GM12891 (cell line): ENCODE measurements around the gene PNPLA2.

ENCODE experiments used
- DNase-seq: peaks from one replicate; pipeline ENCODE4 v3.0.0; 2011; ENCODE audit warnings: low spot score; ENCODE audit not compliant: insufficient read length
- FAIRE-seq: peaks from 2 replicates; lab custom pipeline; 2011; peaks lifted over from hg19 to GRCh38; lab: Jason Lieb, UNC
- PAX5 ChIP-seq: IDR thresholded peaks from 2 replicates; pipeline ENCODE4 v1.6.1; 2011; ENCODE audit warnings: low read length, moderate library complexity, mild to moderate bottlenecking; ENCODE audit not compliant: insufficient read depth, severe bottlenecking
- POLR2A ChIP-seq: IDR thresholded peaks from 2 replicates; pipeline ENCODE4 v1.6.1; 2011; ENCODE audit warnings: low read depth, low read length, control low read depth
- POLR2AphosphoS5 ChIP-seq: IDR thresholded peaks from 2 replicates; pipeline ENCODE4 v1.6.1; 2011; ENCODE audit warnings: low read depth, low read length, control low read depth
- POU2F2 ChIP-seq: IDR thresholded peaks from 2 replicates; pipeline ENCODE4 v1.6.1; 2011; ENCODE audit warnings: low read depth, mild to moderate bottlenecking, control low read depth, low read length, moderate library complexity
- SPI1 ChIP-seq: IDR thresholded peaks from 2 replicates; pipeline ENCODE4 v1.6.1; 2011; ENCODE audit warnings: low read depth, low read length, control low read depth
- TAF1 ChIP-seq: IDR thresholded peaks from 2 replicates; pipeline ENCODE4 v1.6.1; 2011; ENCODE audit warnings: low read depth, low read length, control low read depth

PNPLA2 gene

GRCh38 chr11:799641-800316 lies 18.9 kb upstream of the PNPLA2 start:
- no peak for FAIRE-seq
- no peak for TF ChIP-seq TAF1
- TF ChIP-seq PAX5: no peak
- TF ChIP-seq POLR2A: no peak
- TF ChIP-seq POU2F2: no peak
- no peak for TF ChIP-seq SPI1
- TF ChIP-seq POLR2AphosphoS5: no peak
- no peak for DNase-seq

GRCh38 chr11:800473-800872 lies 18.2 kb upstream of the PNPLA2 start:
- FAIRE-seq: no peak
- TF ChIP-seq POLR2A (no peak), TAF1 (no peak), POLR2AphosphoS5 (no peak), POU2F2 (no peak), PAX5 (no peak), SPI1 (no peak)
- DNase-seq: no peak

GRCh38 chr11:801097-801780 lies 17.5 kb upstream of the PNPLA2 start:
- FAIRE-seq (no peak), DNase-seq (no peak)
- TF ChIP-seq POU2F2 (no peak), POLR2AphosphoS5 (no peak), TAF1 (no peak), SPI1 (no peak), PAX5 (no peak), POLR2A (no peak)

- TF ChIP-seq SPI1: no peak
- TF ChIP-seq TAF1: no peak
- TF ChIP-seq PAX5: no peak
- FAIRE-seq (no peak), DNase-seq (no peak)
These were observed 16.6 kb upstream of the PNPLA2 start for GRCh38 chr11:802018-802617.

GRCh38 chr11:802693-803466 lies 15.8 kb upstream of the PNPLA2 start:
- no peak for TF ChIP-seq PAX5
- no peak for TF ChIP-seq SPI1
- DNase-seq (no peak), FAIRE-seq (no peak)

GRCh38 chr11:803467-803742 lies 15.3 kb upstream of the PNPLA2 start:
- no peak for FAIRE-seq
- DNase-seq: no peak

GRCh38 chr11:803770-804598 lies 14.7 kb upstream of the PNPLA2 start:
- DNase-seq: no peak
- FAIRE-seq: peak; percentile 55
- TF ChIP-seq TAF1: no peak
- TF ChIP-seq POLR2A: no peak
- no peak for TF ChIP-seq SPI1
- TF ChIP-seq PAX5: no peak
- TF ChIP-seq POLR2AphosphoS5: no peak
- no peak for TF ChIP-seq POU2F2

More at GRCh38 chr11:803467-803742, 15.3 kb upstream of the PNPLA2 start:
- TF ChIP-seq POLR2AphosphoS5: no peak
- no peak for TF ChIP-seq PAX5
- TF ChIP-seq SPI1: no peak
- TF ChIP-seq POLR2A: no peak
- no peak for TF ChIP-seq POU2F2
- TF ChIP-seq TAF1: no peak

GRCh38 chr11:804599-804964 lies 14.1 kb upstream of the PNPLA2 start:
- FAIRE-seq: no peak

More at GRCh38 chr11:804599-804964, 14.1 kb upstream of the PNPLA2 start:
- TF ChIP-seq POU2F2 (no peak), POLR2A (no peak), SPI1 (no peak), PAX5 (no peak)
- no peak for DNase-seq
